HT-29 (cell line): ENCODE results near the gene ABCC3. TPM values are rescaled to one million over a fixed set of nuclear protein-coding genes. Genes with fewer than 3 reads are reported as not detected.

Source experiments
- DNase-seq: peaks from one replicate; pipeline ENCODE4 v3.0.0-alpha.2; 2015; ENCODE audit warnings: low spot score
- small RNA-seq: library from RNA; depleted of rRNA; stranded (forward); fragments of <200 nt; gene quantifications from one replicate; pipeline ENCODE3, GENCODE V24; 2014
- total RNA-seq: library from RNA; depleted of rRNA; stranded (reverse); fragments of >200 nt; shearing (Covaris generic); gene quantifications from 2 replicates; pipeline ENCODE4 v1.2.3, GENCODE V29; 2014; rRNA removed

ABCC3 gene
- total RNA-seq, 1 experiment from 2014 or later = 286 TPM

DNA sequence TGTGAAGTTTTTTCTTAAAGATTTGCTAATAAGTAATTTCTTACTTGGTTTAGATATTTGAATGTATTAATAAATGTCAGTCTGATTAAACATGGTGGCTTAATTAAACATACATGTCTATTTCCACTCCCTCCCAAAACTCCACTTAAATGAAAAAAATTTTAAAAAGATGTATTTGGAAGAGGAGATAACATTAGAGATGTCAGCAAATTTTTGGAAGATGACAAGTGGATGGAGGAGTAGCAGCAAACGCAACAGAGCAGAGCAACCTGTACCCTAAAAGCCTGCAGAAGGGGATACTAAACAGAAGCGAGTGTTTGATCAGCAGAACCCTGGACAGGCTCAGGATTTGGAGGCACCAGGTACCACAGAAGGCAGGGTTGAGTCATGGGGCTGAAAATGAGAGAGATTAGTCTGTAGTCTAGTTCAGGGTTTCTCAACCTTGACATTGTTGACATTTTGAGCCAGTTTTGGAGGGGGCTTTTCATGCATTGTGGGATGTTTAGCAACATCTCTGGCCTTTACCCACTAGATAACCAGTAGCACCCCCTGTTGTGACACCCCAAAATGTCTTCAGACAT, 102.5 kb downstream of the ABCC3 start:
- no peak for DNase-seq

DNA sequence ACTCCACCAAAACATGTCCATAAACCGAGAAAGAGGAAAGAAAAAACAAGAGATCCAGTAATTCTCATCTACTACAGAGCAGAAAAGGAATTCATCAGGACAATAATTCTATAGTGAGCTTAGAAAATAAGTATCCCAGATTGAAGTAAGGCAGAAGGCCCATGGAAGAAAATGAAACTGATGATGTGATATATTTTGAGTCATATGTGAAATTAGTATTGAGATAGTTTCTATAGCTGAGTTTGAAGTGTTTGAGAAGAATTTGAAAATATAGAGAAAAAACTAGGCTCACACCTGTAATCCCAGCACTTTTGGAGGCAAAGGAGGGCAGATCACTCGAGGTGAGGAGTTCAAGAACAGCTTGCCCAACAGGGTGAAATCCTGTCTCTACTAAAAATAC, 104.4 kb downstream of the ABCC3 start:
- DNase-seq = no peak

Small RNA genes within 50 kb of the gene (small RNA-seq; reads per million reads assigned to genes)
- not detected for gene RF00019

Other genes with a start within 250 kb of the ABCC3 start
- gene LRRC59, start 237.4 kb upstream of the ABCC3 start, total RNA-seq = 137 and 155 TPM in 2 replicates
- gene ACSF2, start 208.7 kb upstream of the ABCC3 start, total RNA-seq = 60.0 and 66.2 TPM in 2 replicates
- not detected in 2 replicates for gene CHAD, start 166.0 kb upstream of the ABCC3 start, total RNA-seq
- 27.9 and 30.9 TPM in 2 replicates for gene RSAD1, start 156.0 kb upstream of the ABCC3 start, total RNA-seq
- gene MYCBPAP, start 126.4 kb upstream of the ABCC3 start, total RNA-seq = not detected in 2 replicates
- gene EPN3, start 102.1 kb upstream of the ABCC3 start, total RNA-seq = 25.6 and 25.8 TPM in 2 replicates
- gene SPATA20, start 87.7 kb upstream of the ABCC3 start, total RNA-seq = 37.5 and 44.9 TPM in 2 replicates
- 0.05 and 0.57 TPM in 2 replicates for gene CACNA1G, start 74.2 kb upstream of the ABCC3 start, total RNA-seq
- gene ANKRD40, start 73.0 kb downstream of the ABCC3 start, total RNA-seq = 14.0 and 14.2 TPM in 2 replicates
- gene LUC7L3, start 84.7 kb downstream of the ABCC3 start, total RNA-seq = 50.4 and 58.9 TPM in 2 replicates
- gene ANKRD40CL, start 132.6 kb downstream of the ABCC3 start, total RNA-seq = 0.99 and 1.1 TPM in 2 replicates
- gene WFIKKN2, start 200.7 kb downstream of the ABCC3 start, total RNA-seq = 0.05 TPM in 1 of 2 replicates, not detected in the other
- 33.8 and 43.0 TPM in 2 replicates for gene TOB1, start 231.5 kb downstream of the ABCC3 start, total RNA-seq